HEK293T (cell line): ENCODE results near the gene HSD17B1.

Experiments
- CTCF ChIA-PET: fragments of 350-600 bp; formaldehyde crosslinking; extraction: SDS; loops from one replicate; lab custom pipeline; 2021; ENCODE audit warnings: antibody characterized with exemption, inconsistent platforms; lab: Yijun Ruan, JAX
- POLR2A ChIA-PET: fragments of 350-600 bp; formaldehyde crosslinking; extraction: SDS; loops from one replicate; lab custom pipeline; 2020; ENCODE audit warnings: antibody characterized with exemption, inconsistent platforms; lab: Yijun Ruan, JAX
- DNase-seq: peaks from one replicate; pipeline ENCODE4 v3.0.0; 2012; ENCODE audit warnings: mixed read lengths; ENCODE audit errors: extremely low spot score
- ARNT ChIP-seq: fragments of 450-650 bp; IDR thresholded peaks from 2 replicates; pipeline ENCODE4 v1.6.1; 2017; ENCODE audit warnings: mild to moderate bottlenecking
- BHLHE40 ChIP-seq: fragments of 450-650 bp; IDR thresholded peaks from 2 replicates; pipeline ENCODE4 v1.6.1; 2016; ENCODE audit warnings: mild to moderate bottlenecking, moderate library complexity, borderline replicate concordance
- CTBP1 ChIP-seq: fragments of 450-650 bp; IDR thresholded peaks from 2 replicates; pipeline ENCODE4 v1.6.1; 2016; ENCODE audit warnings: borderline replicate concordance
- ELF4 ChIP-seq: fragments of 450-650 bp; IDR thresholded peaks from 2 replicates; pipeline ENCODE4 v1.6.1; 2017; ENCODE audit warnings: antibody characterized with exemption
- FOXA1 ChIP-seq: fragments of 450-650 bp; IDR thresholded peaks from 2 replicates; pipeline ENCODE4 v1.6.1; 2016; ENCODE audit warnings: mild to moderate bottlenecking
- FOXK2 ChIP-seq: fragments of 450-650 bp; IDR thresholded peaks from 2 replicates; pipeline ENCODE4 v1.6.1; 2016; ENCODE audit warnings: mild to moderate bottlenecking
- FOXM1 ChIP-seq: fragments of 450-650 bp; IDR thresholded peaks from 2 replicates; pipeline ENCODE4 v1.6.1; 2017; ENCODE audit warnings: mild to moderate bottlenecking, borderline replicate concordance
- HDGF ChIP-seq: fragments of 450-650 bp; IDR thresholded peaks from 2 replicates; pipeline ENCODE4 v1.6.1; 2017; ENCODE audit warnings: antibody characterized with exemption, borderline replicate concordance
- L3MBTL2 ChIP-seq: fragments of 450-650 bp; conservative IDR thresholded peaks from 2 replicates; pipeline ENCODE4 v1.6.1; 2016; ENCODE audit warnings: mild to moderate bottlenecking
- LEF1 ChIP-seq: fragments of 450-650 bp; IDR thresholded peaks from 2 replicates; pipeline ENCODE4 v1.6.1; 2017; ENCODE audit warnings: mild to moderate bottlenecking, borderline replicate concordance
- NFRKB ChIP-seq: fragments of 450-650 bp; IDR thresholded peaks from 2 replicates; pipeline ENCODE4 v1.6.1; 2016; ENCODE audit warnings: mild to moderate bottlenecking, moderate library complexity
- SP1 ChIP-seq: fragments of 450-650 bp; IDR thresholded peaks from 2 replicates; pipeline ENCODE4 v1.6.1; 2017
- SUZ12 ChIP-seq: fragments of 450-650 bp; IDR thresholded peaks from 2 replicates; pipeline ENCODE4 v1.6.1; 2016; ENCODE audit warnings: mild to moderate bottlenecking
- TARDBP ChIP-seq: fragments of 450-650 bp; IDR thresholded peaks from 2 replicates; pipeline ENCODE4 v1.6.1; 2016
- ZNF384 ChIP-seq: fragments of 450-650 bp; IDR thresholded peaks from 2 replicates; pipeline ENCODE4 v1.6.1; 2016
- TF ChIP-seq, protein P1 (sequence below): fragments of 450-650 bp; IDR thresholded peaks from 2 replicates; pipeline ENCODE4 v1.6.1; 2016

Gene HSD17B1

DNA sequence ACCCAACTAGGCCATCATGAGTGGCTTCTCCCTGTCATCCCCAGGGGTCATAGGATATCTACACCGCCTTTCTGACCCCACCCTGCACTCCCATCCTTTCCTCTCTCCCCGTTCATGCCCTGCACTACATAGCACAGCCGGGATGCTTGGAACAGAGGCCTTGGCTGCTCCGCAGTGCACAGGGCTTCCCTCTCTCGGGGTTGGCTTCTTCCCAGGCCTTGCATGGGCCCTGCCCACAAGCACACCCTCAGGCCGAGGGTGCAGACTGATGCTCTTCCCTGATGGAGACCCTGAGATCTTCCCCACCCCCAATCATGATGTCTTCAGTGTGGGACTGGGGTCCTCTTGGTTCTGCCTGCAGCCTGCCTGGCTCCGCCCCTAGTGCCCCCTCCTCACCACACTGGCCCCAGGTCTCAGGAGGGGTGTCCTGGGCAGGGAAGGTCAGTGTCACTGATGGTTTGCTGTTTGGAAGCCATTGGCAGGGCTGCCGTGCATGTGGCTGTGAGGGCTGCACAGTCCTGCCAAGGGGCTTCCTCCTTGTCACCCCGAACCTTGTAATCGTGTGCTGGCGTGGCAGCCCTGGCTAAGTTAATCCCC, 31.0 kb upstream of the HSD17B1 start:
- TF ChIP-seq ZNF384, result no peak
- TF ChIP-seq BHLHE40, result no peak
- no peak for TF ChIP-seq ARNT
- no peak for TF ChIP-seq FOXM1
- TF ChIP-seq LEF1, result no peak
- TF ChIP-seq, protein P1, sequence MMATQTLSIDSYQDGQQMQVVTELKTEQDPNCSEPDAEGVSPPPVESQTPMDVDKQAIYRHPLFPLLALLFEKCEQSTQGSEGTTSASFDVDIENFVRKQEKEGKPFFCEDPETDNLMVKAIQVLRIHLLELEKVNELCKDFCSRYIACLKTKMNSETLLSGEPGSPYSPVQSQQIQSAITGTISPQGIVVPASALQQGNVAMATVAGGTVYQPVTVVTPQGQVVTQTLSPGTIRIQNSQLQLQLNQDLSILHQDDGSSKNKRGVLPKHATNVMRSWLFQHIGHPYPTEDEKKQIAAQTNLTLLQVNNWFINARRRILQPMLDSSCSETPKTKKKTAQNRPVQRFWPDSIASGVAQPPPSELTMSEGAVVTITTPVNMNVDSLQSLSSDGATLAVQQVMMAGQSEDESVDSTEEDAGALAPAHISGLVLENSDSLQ, result no peak
- no peak for TF ChIP-seq TARDBP
- no peak for TF ChIP-seq HDGF
- no peak for TF ChIP-seq L3MBTL2
- DNase-seq, result no peak
- ChIA-PET POLR2A (interaction anchor here (1.0 to 1.7 kb wide), 3 partner anchors 14 to 99 kb away, joined by 3 to 5 read pairs (median 5); partner anchors contain the start of genes CAVIN1 and NAGLU), CTCF (no interaction called here)

DNA sequence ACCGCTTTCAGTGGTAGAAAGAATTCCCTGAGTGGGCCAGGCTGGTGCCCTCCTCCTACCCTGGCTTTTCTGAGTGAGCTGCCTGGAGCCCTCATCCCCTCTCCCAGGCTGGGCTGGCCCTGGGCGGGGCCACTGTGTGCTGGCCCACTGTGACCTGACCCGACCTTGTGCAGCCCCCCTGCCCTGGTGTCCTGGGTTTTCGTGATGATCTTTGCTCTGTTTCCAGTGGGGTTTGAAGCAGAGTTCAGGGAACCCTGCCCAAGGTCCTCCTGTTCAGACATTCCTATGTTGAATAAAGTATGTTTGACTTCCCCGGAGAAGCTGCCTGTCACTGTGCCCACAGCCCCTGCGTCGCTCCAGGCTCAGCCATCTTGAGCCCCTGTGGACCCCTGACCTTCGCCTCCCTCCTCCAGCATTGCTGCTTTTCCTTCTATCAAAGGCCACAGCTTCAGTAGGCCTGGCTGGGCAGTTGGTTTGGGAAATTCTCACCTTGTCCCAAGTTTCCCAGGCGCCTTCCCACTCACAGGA, 30.4 kb upstream of the HSD17B1 start:
- CTCF ChIA-PET, result no interaction called here

DNA sequence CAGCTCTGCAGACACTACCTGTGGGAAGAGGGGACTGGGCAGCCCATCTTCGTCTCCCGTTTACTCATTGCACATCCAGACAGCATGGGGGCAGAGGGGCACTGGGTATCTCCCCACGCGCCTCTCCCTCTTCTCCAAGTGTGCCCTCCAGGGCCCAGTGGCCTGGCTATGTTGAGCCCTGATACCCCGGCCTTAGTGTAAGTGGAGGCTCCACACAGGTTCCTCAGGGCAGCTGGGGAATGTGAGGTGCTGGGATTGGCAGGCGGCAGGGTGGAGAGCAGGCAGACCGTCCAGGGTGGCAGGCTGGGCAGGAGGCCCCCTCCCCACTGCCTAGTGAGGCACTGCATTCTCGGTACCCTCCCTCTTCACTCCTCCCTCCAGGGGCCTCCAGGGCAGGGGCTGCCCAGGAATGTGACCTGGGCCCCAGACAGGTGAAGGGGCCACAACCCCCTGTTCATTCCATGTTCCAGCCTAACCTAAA, 29.9 kb upstream of the HSD17B1 start:
- ChIA-PET POLR2A (interaction anchor here (1.4 kb wide), 1 partner anchor 13 kb away, joined by 5 read pairs; the partner anchor contains the start of gene NAGLU), CTCF (no interaction called here)
- TF ChIP-seq TARDBP, result no peak
- no peak for TF ChIP-seq ELF4
- no peak for TF ChIP-seq SP1
- no peak for TF ChIP-seq LEF1
- no peak for TF ChIP-seq FOXK2
- no peak for TF ChIP-seq NFRKB
- TF ChIP-seq, protein P1, result no peak
- TF ChIP-seq L3MBTL2, result no peak
- TF ChIP-seq ZNF384, result no peak
- TF ChIP-seq ARNT, result no peak
- no peak for TF ChIP-seq BHLHE40
- TF ChIP-seq HDGF, result no peak
- TF ChIP-seq SUZ12, result no peak
- no peak for TF ChIP-seq FOXA1
- no peak for TF ChIP-seq FOXM1
- TF ChIP-seq CTBP1, result no peak
- no peak for DNase-seq

More for the DNA sequence above, 30.4 kb upstream of the HSD17B1 start:
- TF ChIP-seq SUZ12 (no peak), ARNT (no peak), BHLHE40 (no peak), FOXK2 (no peak), FOXA1 (no peak), HDGF (no peak), FOXM1 (no peak), L3MBTL2 (no peak), TARDBP (no peak), ZNF384 (no peak), CTBP1 (no peak)
- POLR2A ChIA-PET, result interaction anchor here (1.4 kb wide), 1 partner anchor 13 kb away, joined by 5 read pairs; the partner anchor contains the start of gene NAGLU
- DNase-seq, result no peak

DNA sequence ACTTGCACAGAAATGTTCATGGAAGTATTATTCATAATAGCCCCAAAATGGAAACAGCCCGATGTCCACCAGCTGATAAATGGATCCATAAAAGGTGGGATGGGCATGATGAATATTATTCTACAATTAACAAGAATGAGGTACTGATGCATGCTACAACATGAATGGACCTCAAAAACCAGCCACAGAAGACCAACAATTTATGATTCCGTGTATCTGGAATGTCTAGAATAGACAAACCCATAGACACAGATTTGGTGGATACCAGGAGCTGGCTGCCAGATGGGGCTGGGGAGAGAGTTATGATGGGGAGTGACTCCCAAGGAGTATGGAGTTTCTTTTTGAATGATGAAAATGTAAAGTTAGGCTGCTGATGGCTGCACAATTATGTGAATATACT, 27.5 kb upstream of the HSD17B1 start:
- ChIA-PET CTCF (no interaction called here), POLR2A (interaction anchor here (1.7 kb wide), 1 partner anchor 11 kb away, joined by 6 read pairs; the partner anchor contains the start of gene NAGLU)
- TF ChIP-seq CTBP1 (no peak), FOXM1 (no peak), L3MBTL2 (no peak), ZNF384 (no peak), BHLHE40 (no peak), ARNT (no peak), NFRKB (no peak), TARDBP (no peak), FOXK2 (no peak), ELF4 (no peak), LEF1 (no peak)
- TF ChIP-seq, protein P1, result no peak
- DNase-seq, result no peak

DNA sequence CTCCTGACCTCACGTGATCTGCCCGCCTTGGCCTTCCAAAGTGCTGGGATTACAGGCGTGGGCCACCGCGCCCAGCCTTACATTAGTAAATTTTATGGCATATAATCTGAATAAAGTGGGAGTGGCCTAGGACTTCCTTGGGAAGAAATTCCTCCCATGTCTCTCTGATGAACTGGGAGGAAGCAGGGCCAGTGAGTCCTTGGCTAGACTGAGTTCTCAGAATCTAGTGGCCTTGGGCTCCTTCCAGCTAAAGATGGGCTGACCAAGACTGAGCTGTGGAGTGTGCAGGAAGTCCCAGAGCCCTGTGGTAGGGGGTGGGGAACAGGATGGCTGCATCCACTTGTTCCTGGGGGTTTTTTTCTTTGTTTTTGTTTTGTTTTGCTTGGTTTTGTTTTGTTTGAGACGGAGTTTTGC, 26.7 kb upstream of the HSD17B1 start:
- ChIA-PET POLR2A (interaction anchor here (1.7 kb wide), 1 partner anchor 10 kb away, joined by 6 read pairs; the partner anchor contains the start of gene NAGLU), CTCF (no interaction called here)
- TF ChIP-seq BHLHE40 (no peak), TARDBP (no peak), ARNT (no peak), L3MBTL2 (no peak), HDGF (no peak), ELF4 (no peak), NFRKB (no peak), SUZ12 (no peak), FOXK2 (no peak), FOXA1 (no peak), SP1 (no peak), LEF1 (no peak), FOXM1 (no peak), CTBP1 (no peak), ZNF384 (no peak)
- TF ChIP-seq, protein P1, result no peak
- no peak for DNase-seq
